HepG2 (cell line): ENCODE results near the gene NOXO1. TPM values are rescaled to one million over a fixed set of nuclear protein-coding genes. Genes with fewer than 3 reads are reported as not detected.

Source experiments
- EED ChIP-seq: sonication (generic); formaldehyde crosslinking; IDR thresholded peaks from 2 replicates; pipeline ENCODE4 v1.5.0; 2020; ENCODE audit warnings: mild to moderate bottlenecking, missing genetic modification reagents
- ERF ChIP-seq: IDR thresholded peaks from 2 replicates; pipeline ENCODE4 v1.6.1; 2018; ENCODE audit warnings: missing biosample characterization, missing genetic modification reagents
- FOXP1 ChIP-seq, 2 experiments: fragments of 450-650 bp in 1 of 2; IDR thresholded peaks; 2 replicates each; pipeline ENCODE4 v1.6.1; 2017 to 2018; ENCODE audit warnings: antibody characterized with exemption in 1 of 2
- GPN1 ChIP-seq: sonication (generic); formaldehyde crosslinking; IDR thresholded peaks from 2 replicates; pipeline ENCODE4 v1.5.1; 2020; ENCODE audit warnings: missing genetic modification reagents, borderline replicate concordance
- HNF4A ChIP-seq: sonication (generic); formaldehyde crosslinking; IDR thresholded peaks from 2 replicates; pipeline ENCODE4 v1.4.0; 2020; ENCODE audit warnings: missing genetic modification reagents
- MAFF ChIP-seq: IDR thresholded peaks from 2 replicates; pipeline ENCODE4 v1.6.1; 2011; ENCODE audit warnings: low read depth, low read length, improper control_type of control experiment
- NR2F6 ChIP-seq, 2 experiments: IDR thresholded peaks; 2 replicates each; pipeline ENCODE4 v1.6.1; 2016; ENCODE audit warnings: antibody characterized with exemption in 1 of 2, mild to moderate bottlenecking in 1 of 2
- RAD51 ChIP-seq: fragments of 450-650 bp; IDR thresholded peaks from 2 replicates; pipeline ENCODE4 v1.6.1; 2016; ENCODE audit warnings: borderline replicate concordance
- RELA ChIP-seq: sonication (generic); formaldehyde crosslinking; IDR thresholded peaks from 2 replicates; pipeline ENCODE4 v1.4.0; 2020; ENCODE audit warnings: missing genetic modification reagents
- RERE ChIP-seq: IDR thresholded peaks from 2 replicates; pipeline ENCODE4 v1.6.1; 2016; ENCODE audit warnings: low read depth, missing genetic modification reagents, missing compliant biosample characterization
- SOX5 ChIP-seq: IDR thresholded peaks from 2 replicates; pipeline ENCODE4 v1.6.1; 2016; ENCODE audit warnings: borderline replicate concordance
- SYNCRIP ChIP-seq: fragments of 200-400 bp; formaldehyde crosslinking; IDR thresholded peaks from 2 replicates; pipeline ENCODE4 v1.6.1; 2018; ENCODE audit warnings: mild to moderate bottlenecking, low read depth, low read length; ENCODE audit not compliant: insufficient read depth
- YEATS4 ChIP-seq: sonication (generic); formaldehyde crosslinking; IDR thresholded peaks from 2 replicates; pipeline ENCODE4 v1.4.0; 2020; ENCODE audit warnings: missing genetic modification reagents, borderline replicate concordance
- ZBTB2 ChIP-seq: sonication (generic); formaldehyde crosslinking; IDR thresholded peaks from 2 replicates; pipeline ENCODE4 v1.8.0; 2022; ENCODE audit warnings: low read depth, missing genetic modification reagents
- ZBTB21 ChIP-seq: sonication (generic); formaldehyde crosslinking; IDR thresholded peaks from 2 replicates; pipeline ENCODE4 v1.4.0; 2020; ENCODE audit warnings: missing genetic modification reagents
- ZFP36L1 ChIP-seq: sonication (generic); formaldehyde crosslinking; IDR thresholded peaks from 2 replicates; pipeline ENCODE4 v1.8.0; 2022; ENCODE audit warnings: mild to moderate bottlenecking, missing genetic modification reagents, moderate library complexity
- ZKSCAN1 ChIP-seq: fragments of 150-350 bp; IDR thresholded peaks from 2 replicates; pipeline ENCODE4 v1.6.1; 2014; ENCODE audit warnings: low read length
- ZNF513 ChIP-seq: sonication (generic); formaldehyde crosslinking; conservative IDR thresholded peaks from 2 replicates; pipeline ENCODE4 v1.5.0; 2020; ENCODE audit warnings: missing genetic modification reagents
- ZNF644 ChIP-seq: IDR thresholded peaks from 2 replicates; pipeline ENCODE4 v1.6.1; 2016; ENCODE audit warnings: low read depth
- ZNF781 ChIP-seq: sonication (generic); formaldehyde crosslinking; IDR thresholded peaks from 2 replicates; pipeline ENCODE4 v1.5.1; 2020; ENCODE audit warnings: borderline replicate concordance, mild to moderate bottlenecking, missing genetic modification reagents; ENCODE audit errors: not compliant biosample characterization
- ZNF788 ChIP-seq: sonication (generic); formaldehyde crosslinking; IDR thresholded peaks from 2 replicates; pipeline ENCODE4 v1.5.0; 2020; ENCODE audit warnings: mild to moderate bottlenecking, missing genetic modification reagents, borderline replicate concordance
- ZNF883 ChIP-seq: sonication (generic); formaldehyde crosslinking; IDR thresholded peaks from 2 replicates; pipeline ENCODE4 v1.5.1; 2020; ENCODE audit warnings: mild to moderate bottlenecking, missing genetic modification reagents; ENCODE audit errors: not compliant biosample characterization
- polyA plus RNA-seq, 8 experiments: library from polyadenylated mRNA; depleted of rRNA in 3 of 8; stranded (reverse) in 7 of 8; unstranded in 1 of 8; fragments of >200 nt; fragmentation: Illumina TruSeq in 4 of 8; extraction: Trizol in 4 of 8; gene quantifications; 2 replicates each; pipeline versions ENCODE4 v1.2.1 to v1.2.3, GENCODE V29; 2011 to 2016; ENCODE audit warnings: low read depth in 4 of 8, missing spikeins in 1 of 8, mixed read lengths in 1 of 8; ENCODE audit not compliant: insufficient read depth in 1 of 8
- total RNA-seq, 5 experiments: library from RNA; depleted of rRNA; stranded (reverse); fragments of >200 nt; fragmentation: Illumina TruSeq; extraction: Trizol; gene quantifications; 2 replicates each; pipeline ENCODE4 v1.2.3, GENCODE V29; 2016; ENCODE audit warnings: low read depth in 1 of 5

Gene NOXO1
- total and polyA plus RNA-seq, 2 of the 13 experiments (the other 11 are each of a cell fraction or from before 2014, with no cell fraction given) = 0.69 to 1.4 TPM

- TF ChIP-seq RAD51 (no peak), RERE (CRISPR knock-in tag) (no peak), FOXP1 (IDR thresholded peaks at IDR 0.05) (no peak), FOXP1 (CRISPR knock-in tag; IDR thresholded peaks at IDR 0.05) (no peak), ZNF781 (CRISPR knock-in tag) (no peak), ZNF883 (peak; percentile 1), SOX5 (CRISPR knock-in tag) (no peak), GPN1 (CRISPR knock-in tag) (no peak), HNF4A (peak; percentile 91), NR2F6 (IDR thresholded peaks at IDR 0.05) (no peak), NR2F6 (CRISPR knock-in tag; IDR thresholded peaks at IDR 0.05) (0 out of 2 replicates have a peak, but pooled peaks have one; percentile 14), SYNCRIP (no peak), EED (CRISPR knock-in tag) (no peak), ZKSCAN1 (no peak), ZBTB2 (CRISPR knock-in tag) (no peak), ZNF644 (CRISPR knock-in tag) (no peak), ZFP36L1 (CRISPR knock-in tag) (no peak), ERF (CRISPR knock-in tag) (0 out of 2 replicates have a peak, but pooled peaks have one; percentile 7), MAFF (no peak), ZBTB21 (no peak), RELA (CRISPR knock-in tag) (no peak), ZNF513 (CRISPR knock-in tag) (no peak), YEATS4 (CRISPR knock-in tag) (no peak; the same call in none of the 2 replicates), ZNF788 (CRISPR knock-in tag) (no peak; the same call in 1 of the 2 replicates)
Observed at GRCh38 chr16:1984347-1985225, 3.3 kb upstream of the NOXO1 start (continued).
